Measurements from ENCODE around the gene SAXO1.

The SAXO1 gene

GRCh38 chr9:18877984-18878383 lies 155.0 kb downstream of the SAXO1 start:
- DNase-seq (ENCODE audit: low read depth, low spot score): no peak
